Activated CD4-positive, alpha-beta memory T cell treated with anti-CD3 and anti-CD28 coated beads for 36 hours (primary cell): ENCODE data around the gene GNAZ. TPM values are rescaled to one million over a fixed set of nuclear protein-coding genes. Genes with fewer than 3 reads are reported as not detected.

Experiments
- CTCF ChIA-PET: fragments of 350-600 bp; sonication (Branson Sonifier 250); formaldehyde crosslinking; loops from one replicate; lab custom pipeline; 2021; ENCODE audit warnings: antibody characterized with exemption, inconsistent platforms; lab: Charles Lee
- POLR2A ChIA-PET: fragments of 350-600 bp; sonication (Branson Sonifier 250); formaldehyde crosslinking; loops from one replicate; lab custom pipeline; 2021; ENCODE audit warnings: antibody characterized with exemption; lab: Charles Lee
- DNase-seq: peaks from one replicate; pipeline ENCODE4 v3.0.0-alpha.2; 2020
- H3K27ac Mint-ChIP-seq: one replicate; pipeline ENCODE4 v1.8.0; 2021; ENCODE audit warnings: mixed read lengths
- H3K27me3 Mint-ChIP-seq: one replicate; pipeline ENCODE4 v1.8.0; 2021; ENCODE audit warnings: mixed read lengths
- H3K36me3 Mint-ChIP-seq: one replicate; pipeline ENCODE4 v1.8.0; 2021; ENCODE audit warnings: mixed read lengths
- H3K4me1 Mint-ChIP-seq: one replicate; pipeline ENCODE4 v1.8.0; 2021; ENCODE audit warnings: low read depth, mixed read lengths
- H3K4me3 Mint-ChIP-seq: one replicate; pipeline ENCODE4 v1.8.0; 2021; ENCODE audit warnings: mild to moderate bottlenecking, mixed read lengths
- H3K9me3 Mint-ChIP-seq: one replicate; pipeline ENCODE4 v1.8.0; 2021; ENCODE audit warnings: mixed read lengths
- intact Hi-C: fragments of 100-400 bp; cut with micrococcal nuclease; formaldehyde crosslinking; loops from one replicate; pipeline ENCODE4 v1.15.1; 2023
- total RNA-seq, 2 experiments: library from RNA; stranded (reverse); gene quantifications; one replicate each; pipeline ENCODE4 v1.2.3, GENCODE V29; 2021

GNAZ gene
- total RNA-seq, 2 experiments from 2014 or later: 1.6 to 2.2 TPM

- H3K4me1 Mint-ChIP-seq: peaks cover 6% of the 10 kb centered on the region
- no peaks in the 10 kb centered on the region for H3K9me3 Mint-ChIP-seq
- no peak overlapping the region for H3K27ac Mint-ChIP-seq
- no peak for DNase-seq
- no peaks in the 10 kb centered on the region for H3K27me3 Mint-ChIP-seq
- POLR2A ChIA-PET: no interaction called here
- H3K4me3 Mint-ChIP-seq: no peak overlapping the region
- no peaks in the 10 kb centered on the region for H3K36me3 Mint-ChIP-seq
- intact Hi-C loops: no loop called here
- CTCF ChIA-PET: interaction anchor here (1.1 to 1.5 kb wide), 4 partner anchors 55 to 86 kb away, joined by 3 to 4 read pairs (median 4); partner anchors contain the start of gene RAB36
Measured at GRCh38 chr22:23068832-23069385, 1.4 kb upstream of the GNAZ start.

DNA sequence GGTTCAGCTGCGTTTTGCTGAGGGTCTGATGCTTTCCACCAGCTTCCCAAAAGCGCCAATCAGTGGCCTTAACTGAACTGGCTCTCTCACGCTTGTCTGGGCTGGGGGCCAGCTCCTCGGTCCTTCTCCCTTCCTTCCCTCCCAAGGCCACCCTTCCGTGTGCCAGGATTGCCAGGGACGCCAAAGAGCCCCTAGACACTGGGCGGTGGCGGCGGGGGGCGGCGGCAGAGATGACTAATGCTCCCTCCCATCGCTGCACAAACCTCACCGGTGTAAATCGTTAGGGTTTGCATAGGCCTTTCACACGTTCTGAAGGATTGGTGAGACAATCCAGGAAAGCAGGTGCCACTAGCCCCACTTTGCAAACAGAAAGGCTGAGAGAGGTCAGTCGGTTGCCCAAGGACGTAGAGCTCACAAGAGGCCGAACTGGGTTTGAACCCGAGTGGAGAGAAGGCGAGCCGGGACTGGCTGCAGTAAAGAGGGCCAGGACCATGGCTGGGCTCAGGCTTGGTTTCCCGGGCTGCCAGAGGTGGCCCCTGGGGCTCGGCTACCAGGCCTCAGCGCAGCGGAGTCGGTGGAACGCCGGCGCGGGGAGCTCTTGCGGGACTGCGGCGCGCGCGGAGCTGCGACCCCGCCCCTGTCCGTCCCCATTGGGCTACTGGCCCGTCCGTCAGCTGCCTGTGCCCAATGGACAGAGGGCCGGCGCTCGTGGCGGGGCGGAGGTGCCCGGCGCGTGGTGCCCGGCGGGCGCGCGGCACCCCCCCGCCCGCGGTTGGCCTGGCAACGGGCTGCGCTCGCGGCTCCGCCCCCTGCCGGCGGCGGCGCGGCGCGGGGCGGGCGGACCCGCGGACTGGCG is 589 bp upstream of the GNAZ start:
- H3K4me1 Mint-ChIP-seq: peaks cover 6% of the 10 kb centered on the region
- intact Hi-C loops: no loop called here
- CTCF ChIA-PET: interaction anchor here (0.7 to 1.5 kb wide), 6 partner anchors 25 to 316 kb away, joined by 3 to 5 read pairs (median 4); partner anchors contain the start of gene RAB36
- H3K36me3 Mint-ChIP-seq: no peaks in the 10 kb centered on the region
- peaks cover 2% of the 10 kb centered on the region for H3K27me3 Mint-ChIP-seq
- peak overlapping the region; percentile 69 for H3K4me3 Mint-ChIP-seq
- no peak overlapping the region for H3K27ac Mint-ChIP-seq
- peak; percentile 90 for DNase-seq
- no peaks in the 10 kb centered on the region for H3K9me3 Mint-ChIP-seq
- POLR2A ChIA-PET: interaction anchor here (0.9 kb wide), 1 partner anchor 58 kb away, joined by 3 read pairs; no protein-coding TSS in a partner anchor

DNA sequence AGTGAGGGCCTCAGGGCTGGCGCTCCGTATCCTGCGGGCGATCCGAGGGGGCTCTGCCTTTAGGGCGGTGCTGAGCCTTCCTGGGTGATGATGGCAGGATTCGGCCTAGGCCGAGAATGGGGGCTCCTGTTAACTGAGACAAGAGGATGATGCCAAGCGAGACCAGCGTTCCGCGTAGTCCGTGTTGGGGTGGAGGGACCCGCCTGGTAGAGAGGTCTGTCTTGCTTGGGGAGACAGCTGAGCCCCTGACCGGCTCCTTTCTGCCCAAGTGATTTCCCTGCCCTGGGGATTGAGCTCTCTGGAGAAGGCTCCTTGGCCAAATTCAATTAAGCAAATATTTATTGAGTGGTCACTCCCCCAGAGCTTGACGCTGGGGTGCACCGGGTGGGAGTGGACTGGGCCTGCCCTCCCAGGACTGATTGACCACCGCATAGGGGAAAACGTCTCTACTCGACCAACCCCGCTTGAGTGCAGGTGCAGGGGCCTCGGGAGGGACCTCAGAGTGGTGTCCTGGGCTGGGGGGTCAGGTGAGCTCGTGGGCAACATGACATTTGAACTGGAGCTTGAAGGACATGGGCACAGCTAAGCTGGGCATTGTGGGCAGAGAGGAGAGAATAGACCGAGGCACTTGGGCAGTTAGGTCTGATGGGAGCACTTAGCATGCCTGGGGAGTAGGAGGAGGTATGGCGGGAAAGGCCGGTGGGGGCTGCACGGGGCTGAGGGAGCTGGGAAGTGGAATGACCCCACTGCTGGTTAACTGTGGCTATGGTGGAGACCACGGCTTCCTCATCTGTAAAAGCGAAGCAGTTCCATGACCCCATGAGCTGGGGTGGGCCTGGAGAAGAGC is 1.1 kb downstream of the GNAZ start:
- ChIA-PET CTCF (interaction anchor here (0.7 to 1.7 kb wide), 3 partner anchors 16 to 112 kb away, joined by 3 to 6 read pairs (median 3); no protein-coding TSS in a partner anchor), POLR2A (interaction anchor here (0.6 kb wide), 1 partner anchor 11 kb away, joined by 3 read pairs; no protein-coding TSS in a partner anchor)
- no peaks in the 10 kb centered on the region for H3K36me3 Mint-ChIP-seq

DNA sequence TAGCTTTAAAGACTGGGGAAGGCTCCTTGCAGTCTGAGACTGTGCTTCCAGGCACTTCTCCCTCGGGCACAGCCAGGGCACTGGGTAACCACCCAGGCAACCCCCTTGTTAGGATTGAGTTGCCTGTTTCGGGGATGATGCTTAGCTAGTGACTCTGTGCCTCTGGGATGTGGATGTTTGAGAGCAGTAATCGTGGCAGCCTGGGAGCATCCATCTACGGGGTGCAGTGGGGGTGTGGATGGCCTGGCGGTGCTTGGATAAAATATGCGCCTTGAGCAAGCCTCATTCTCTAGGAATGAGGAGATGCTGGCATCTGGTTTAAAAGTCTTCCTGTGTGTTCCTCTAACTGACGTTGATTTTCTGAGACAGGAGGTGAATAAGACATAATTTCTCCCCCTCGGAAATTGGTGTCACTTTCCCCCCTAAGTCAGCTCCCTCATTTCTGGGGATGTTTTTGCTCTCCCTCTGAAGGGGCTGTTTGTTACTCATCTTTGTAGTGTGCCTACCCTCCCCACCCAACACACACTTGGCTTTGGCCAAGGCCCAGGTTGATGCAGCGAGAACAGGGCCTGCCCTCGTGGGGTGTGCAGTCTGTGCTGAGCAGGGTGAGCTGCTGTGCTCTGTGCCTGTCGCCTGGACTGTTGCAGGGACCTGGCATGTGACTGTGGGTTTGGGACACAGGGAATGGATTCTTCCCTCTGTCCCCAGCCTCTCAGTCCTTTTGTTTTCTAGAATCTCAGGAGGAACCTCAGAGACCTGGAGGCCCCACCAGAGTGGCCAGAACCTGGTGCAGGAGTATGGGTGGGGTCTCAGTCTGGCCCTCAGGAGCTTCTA is 2.0 kb downstream of the GNAZ start:
- Mint-ChIP-seq H3K4me3 (no peak overlapping the region), H3K9me3 (no peaks in the 10 kb centered on the region), H3K27ac (no peak overlapping the region), H3K36me3 (no peaks in the 10 kb centered on the region), H3K4me1 (peaks cover 6% of the 10 kb centered on the region), H3K27me3 (peaks cover 2% of the 10 kb centered on the region)
- POLR2A ChIA-PET: no interaction called here
- intact Hi-C loops: no loop called here
- CTCF ChIA-PET: interaction anchor here (0.9 to 1.7 kb wide), 2 partner anchors 17 to 113 kb away, joined by 3 to 6 read pairs; no protein-coding TSS in a partner anchor
- no peak for DNase-seq

More for the DNA sequence above, 1.1 kb downstream of the GNAZ start:
- Mint-ChIP-seq H3K4me3 (peak overlapping the region; percentile 65), H3K27me3 (peaks cover 2% of the 10 kb centered on the region), H3K4me1 (peaks cover 6% of the 10 kb centered on the region), H3K9me3 (no peaks in the 10 kb centered on the region), H3K27ac (no peak overlapping the region)
- no peak for DNase-seq
- intact Hi-C loops: no loop called here

DNA sequence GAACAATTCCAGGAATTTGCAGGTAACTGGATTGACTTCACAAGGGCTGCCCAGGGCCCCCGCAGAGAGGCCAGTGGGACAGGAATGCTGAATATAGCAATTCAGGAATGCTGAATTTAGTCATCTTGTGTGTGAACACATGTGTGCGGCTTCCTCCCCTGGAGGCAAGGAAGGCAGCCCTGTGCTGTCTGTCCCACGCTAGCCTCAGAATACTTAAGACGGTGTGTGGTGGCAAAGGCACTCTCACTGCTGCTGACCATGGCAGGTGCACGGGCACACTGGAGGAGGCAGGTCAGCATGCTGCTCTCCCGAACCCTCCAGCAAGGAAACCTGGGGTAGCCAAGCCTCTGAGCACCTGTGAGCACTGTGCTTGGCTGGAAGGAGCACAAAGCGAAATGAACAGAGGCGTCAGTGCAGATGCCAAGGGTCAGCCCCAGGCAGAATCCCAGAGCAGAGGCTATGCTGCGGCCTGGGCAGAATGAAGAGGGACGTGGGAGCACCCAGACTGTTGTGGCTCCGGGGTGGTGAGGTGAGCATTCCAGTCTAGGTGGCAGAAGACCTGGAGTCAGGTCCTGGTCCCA is 2.7 kb downstream of the GNAZ start:
- Mint-ChIP-seq H3K27ac (no peak overlapping the region), H3K36me3 (no peaks in the 10 kb centered on the region), H3K27me3 (peaks cover 2% of the 10 kb centered on the region), H3K4me1 (peaks cover 6% of the 10 kb centered on the region), H3K4me3 (no peak overlapping the region), H3K9me3 (no peaks in the 10 kb centered on the region)
- DNase-seq: no peak
- ChIA-PET POLR2A (no interaction called here), CTCF (no interaction called here)
- intact Hi-C loops: no loop called here

DNA sequence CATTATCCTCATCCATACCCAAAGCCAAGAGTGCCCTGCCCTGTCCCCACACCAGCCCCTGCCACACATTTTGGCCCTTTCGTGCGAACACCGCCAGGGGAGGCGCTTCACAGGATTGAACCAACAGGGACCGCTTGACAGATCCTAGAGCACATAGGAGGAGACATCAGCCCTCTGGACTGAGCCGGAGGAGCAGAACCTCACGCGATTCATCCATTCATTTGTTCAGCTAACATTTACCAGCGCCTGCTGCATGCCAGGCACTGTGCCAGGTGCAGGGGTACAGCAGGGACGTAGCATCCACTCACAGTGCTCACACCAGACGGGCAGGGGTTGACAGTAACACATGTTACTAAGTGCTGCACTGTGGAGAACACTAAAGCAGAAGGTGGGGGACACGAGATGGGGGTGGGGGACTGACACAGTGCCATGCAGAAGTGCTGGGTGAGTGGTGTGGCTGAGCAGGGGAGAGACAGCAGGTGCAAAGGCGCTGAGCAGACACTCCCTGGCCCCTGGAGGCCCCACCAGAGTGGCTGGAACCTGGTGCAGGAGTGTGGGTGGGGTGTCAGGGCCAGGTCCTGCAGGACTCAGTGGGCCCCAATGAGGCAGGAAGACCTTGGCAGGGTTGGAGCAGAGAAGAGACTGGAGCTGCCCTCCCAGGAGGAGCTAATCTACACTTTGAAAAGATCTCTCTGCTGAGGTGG is 3.4 kb downstream of the GNAZ start:
- Mint-ChIP-seq H3K9me3 (no peaks in the 10 kb centered on the region), H3K27ac (no peak overlapping the region), H3K36me3 (no peaks in the 10 kb centered on the region), H3K4me1 (peaks cover 6% of the 10 kb centered on the region), H3K4me3 (no peak overlapping the region), H3K27me3 (peaks cover 2% of the 10 kb centered on the region)
- POLR2A ChIA-PET: no interaction called here
- intact Hi-C loops: no loop called here
- CTCF ChIA-PET: no interaction called here
- no peak for DNase-seq

DNA sequence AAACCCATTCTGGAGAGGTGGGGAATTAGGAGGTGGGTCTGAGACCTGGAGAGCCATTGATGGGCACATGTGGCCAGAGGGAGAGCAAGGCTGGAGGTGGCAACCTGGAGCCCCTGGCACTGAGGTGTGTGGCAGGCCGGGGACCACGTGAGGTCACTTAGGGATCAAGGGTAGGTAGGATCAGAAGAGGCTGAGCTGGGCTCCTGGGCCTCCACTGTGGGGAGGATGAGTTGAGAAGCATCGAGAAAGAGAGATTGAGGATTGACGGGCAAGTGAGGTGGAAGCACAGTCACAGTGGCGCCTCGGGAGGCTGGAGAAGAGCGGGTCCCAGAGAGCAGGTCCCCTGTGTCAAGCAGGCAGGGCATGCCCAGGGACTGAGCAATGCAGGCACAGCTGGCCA is 4.1 kb downstream of the GNAZ start:
- ChIA-PET CTCF (no interaction called here), POLR2A (no interaction called here)
- H3K4me1 Mint-ChIP-seq: peaks cover 6% of the 10 kb centered on the region
- peaks cover 4% of the 10 kb centered on the region for H3K27me3 Mint-ChIP-seq
- intact Hi-C loops: no loop called here
- no peak for DNase-seq
- H3K9me3 Mint-ChIP-seq: no peaks in the 10 kb centered on the region
- no peaks in the 10 kb centered on the region for H3K36me3 Mint-ChIP-seq
- no peak overlapping the region for H3K4me3 Mint-ChIP-seq
- no peak overlapping the region for H3K27ac Mint-ChIP-seq

DNA sequence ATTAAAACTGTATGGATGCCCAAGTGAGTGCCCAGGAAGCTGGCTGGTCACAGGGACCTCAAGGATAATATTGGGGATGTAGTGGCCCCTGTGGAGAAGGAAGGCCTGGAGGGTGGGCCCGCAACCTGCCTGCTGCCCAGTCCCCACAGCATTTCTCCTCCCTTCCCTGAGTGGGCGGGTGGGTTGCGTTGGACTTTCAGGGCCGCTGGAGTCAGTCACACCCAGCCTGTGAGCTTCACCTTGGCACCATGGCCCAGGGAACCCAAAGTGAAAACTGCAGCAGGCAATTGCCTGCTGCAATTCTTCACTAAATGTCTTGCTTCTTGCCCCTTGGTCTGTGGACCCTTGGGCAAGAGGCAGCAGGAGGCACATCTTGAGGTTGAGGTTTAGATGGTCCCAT is 4.7 kb downstream of the GNAZ start:
- intact Hi-C loops: no loop called here
- H3K4me1 Mint-ChIP-seq: peaks cover 3% of the 10 kb centered on the region
- peaks cover 4% of the 10 kb centered on the region for H3K27me3 Mint-ChIP-seq
- H3K9me3 Mint-ChIP-seq: no peaks in the 10 kb centered on the region
- no peak for DNase-seq
- POLR2A ChIA-PET: no interaction called here
- H3K36me3 Mint-ChIP-seq: no peaks in the 10 kb centered on the region
- CTCF ChIA-PET: no interaction called here
- no peak overlapping the region for H3K4me3 Mint-ChIP-seq
- no peak overlapping the region for H3K27ac Mint-ChIP-seq

DNA sequence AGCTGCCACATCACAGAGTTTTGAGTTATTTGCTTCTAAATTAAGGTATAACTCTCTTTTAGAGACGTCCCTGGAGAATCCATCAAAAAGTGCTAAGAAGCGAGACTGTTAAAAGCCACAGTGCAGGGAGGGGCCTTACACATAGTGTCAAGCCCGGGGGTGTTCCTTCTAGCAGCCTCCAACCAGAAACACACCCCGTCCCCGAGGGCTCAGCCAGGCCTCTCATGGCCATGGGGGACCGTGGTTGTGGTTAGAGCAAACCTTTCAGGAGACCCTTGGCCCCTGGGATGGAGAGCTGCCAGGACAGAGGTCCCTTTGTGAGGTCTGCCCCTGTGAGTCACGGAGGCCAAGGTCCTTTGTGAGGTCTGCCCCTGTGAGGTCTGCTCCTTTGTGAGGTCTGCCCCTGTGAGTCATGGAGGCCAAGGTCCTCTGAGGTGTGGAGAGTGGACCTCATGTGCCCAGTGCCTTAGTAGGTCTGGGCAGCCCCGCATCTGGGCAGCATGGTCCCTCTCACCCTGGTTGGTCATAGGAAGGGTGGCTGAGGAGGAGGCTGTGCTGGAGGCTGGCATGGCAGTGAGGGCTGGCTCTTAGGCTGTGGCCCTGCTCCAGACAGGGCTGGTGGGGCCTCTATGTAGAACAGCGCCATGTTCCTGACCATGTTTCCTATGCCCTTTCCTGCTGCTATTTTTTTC is 5.4 kb downstream of the GNAZ start:
- Mint-ChIP-seq H3K27me3 (peaks cover 4% of the 10 kb centered on the region), H3K27ac (no peak overlapping the region), H3K4me1 (peaks cover 3% of the 10 kb centered on the region), H3K9me3 (no peaks in the 10 kb centered on the region), H3K36me3 (no peaks in the 10 kb centered on the region), H3K4me3 (no peak overlapping the region)
- CTCF ChIA-PET: no interaction called here
- no peak for DNase-seq
- intact Hi-C loops: no loop called here
- POLR2A ChIA-PET: no interaction called here

- Mint-ChIP-seq H3K9me3 (no peaks in the 10 kb centered on the region), H3K27ac (no peak overlapping the region), H3K27me3 (peaks cover 4% of the 10 kb centered on the region), H3K4me3 (no peak overlapping the region), H3K36me3 (no peaks in the 10 kb centered on the region), H3K4me1 (peaks cover 3% of the 10 kb centered on the region)
- DNase-seq: no peak
- intact Hi-C loops: no loop called here
- ChIA-PET CTCF (no interaction called here), POLR2A (no interaction called here)
Measured at GRCh38 chr22:23076896-23077572, 6.7 kb downstream of the GNAZ start.
